Right lung (tissue), 5 donors: ENCODE data around the gene DACT1. TPM values are rescaled to one million over a fixed set of nuclear protein-coding genes. Genes with fewer than 3 reads are reported as not detected.

Experiments
- DNase-seq, 2 donors: peaks; one replicate each; pipeline ENCODE4 v3.0.0-alpha.2; 2013
- polyA plus RNA-seq, 5 donors: library from polyadenylated mRNA; unstranded; fragments of 120-200 nt; gene quantifications; one replicate each; pipeline versions ENCODE4 v1.2.1 to v1.2.3, GENCODE V29; 2013; ENCODE audit warnings: inconsistent platforms in 1 of 5, low replicate concordance in 1 of 5; ENCODE audit not compliant: insufficient read length in 5 of 5, insufficient read depth in 1 of 5

The DACT1 gene
- polyA plus RNA-seq, 5 donors: 25.5 to 34.6 (median 28.6) TPM

DNA sequence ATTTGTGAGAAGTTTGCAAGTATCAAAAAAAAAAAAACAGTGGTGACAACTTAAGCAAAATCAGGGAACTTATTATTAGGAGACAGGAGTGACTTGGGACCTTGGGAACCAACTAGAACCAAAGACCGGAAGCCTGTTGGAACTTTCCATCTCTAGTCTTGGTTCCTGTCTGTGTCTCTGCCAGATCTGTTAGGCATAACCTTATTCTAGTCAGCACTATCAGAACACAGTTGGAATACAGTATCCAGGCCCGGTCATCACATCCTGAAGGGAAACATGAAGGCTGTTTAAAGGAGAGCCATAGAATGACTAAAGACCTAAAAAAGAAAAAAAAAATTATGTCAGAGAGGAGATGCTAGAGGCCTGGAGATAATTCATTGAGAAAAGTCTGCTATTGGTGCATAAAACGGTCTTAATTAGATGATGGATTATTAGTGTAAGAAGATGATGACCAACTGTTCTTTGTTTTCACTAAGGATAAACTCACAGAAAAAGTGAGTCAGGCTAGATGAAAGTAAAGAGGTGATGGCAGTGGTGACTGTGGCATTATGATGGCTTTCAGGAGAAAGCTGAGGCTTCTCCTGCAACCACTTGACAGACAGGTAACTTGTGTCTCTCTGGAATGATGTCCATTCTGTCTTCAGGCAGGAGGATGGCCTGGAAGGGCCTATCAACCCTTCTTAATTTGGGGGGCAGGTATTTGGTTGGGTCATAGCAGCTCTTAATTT is 28.2 kb downstream of the DACT1 start:
- DNase-seq: no peak

DNA sequence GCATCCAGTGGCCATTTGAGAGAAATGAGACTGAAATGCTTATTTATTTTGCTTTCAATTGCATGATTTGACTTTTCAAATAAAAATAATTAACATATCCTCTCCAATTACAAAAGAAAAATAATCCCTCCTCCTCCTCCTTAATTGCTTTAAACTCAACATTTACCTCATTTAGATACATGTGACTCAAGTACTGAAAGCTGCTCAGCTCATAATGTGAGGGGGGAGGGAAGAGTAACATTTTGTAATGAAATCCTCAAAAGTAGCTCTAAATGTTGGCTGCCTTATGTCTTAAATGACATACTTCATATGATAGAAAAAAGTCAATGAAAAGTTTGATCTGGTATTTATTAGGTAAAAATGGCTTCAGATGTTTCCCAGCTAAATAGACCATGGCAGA is 29.0 kb downstream of the DACT1 start:
- no peak for DNase-seq

DNA sequence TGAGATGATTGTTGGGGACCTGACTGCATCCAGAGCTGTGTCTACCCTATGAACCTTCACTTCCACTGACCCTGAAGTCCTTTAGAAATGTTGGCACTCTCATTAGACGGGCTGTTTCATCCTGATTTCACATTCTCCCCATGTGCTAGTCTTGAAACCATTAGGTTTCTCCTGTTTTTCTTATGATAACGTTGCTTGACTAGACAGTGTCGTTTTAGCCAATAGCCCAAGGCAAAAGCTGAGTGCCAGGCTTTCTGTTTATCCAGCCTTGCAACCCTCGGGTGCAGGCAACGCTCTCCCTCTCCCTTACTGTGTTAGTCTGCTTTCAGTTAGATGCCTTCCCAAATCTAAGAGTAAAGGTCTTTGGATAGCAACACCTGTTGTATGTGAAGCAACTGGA is 30.1 kb downstream of the DACT1 start:
- no peak for DNase-seq

DNA sequence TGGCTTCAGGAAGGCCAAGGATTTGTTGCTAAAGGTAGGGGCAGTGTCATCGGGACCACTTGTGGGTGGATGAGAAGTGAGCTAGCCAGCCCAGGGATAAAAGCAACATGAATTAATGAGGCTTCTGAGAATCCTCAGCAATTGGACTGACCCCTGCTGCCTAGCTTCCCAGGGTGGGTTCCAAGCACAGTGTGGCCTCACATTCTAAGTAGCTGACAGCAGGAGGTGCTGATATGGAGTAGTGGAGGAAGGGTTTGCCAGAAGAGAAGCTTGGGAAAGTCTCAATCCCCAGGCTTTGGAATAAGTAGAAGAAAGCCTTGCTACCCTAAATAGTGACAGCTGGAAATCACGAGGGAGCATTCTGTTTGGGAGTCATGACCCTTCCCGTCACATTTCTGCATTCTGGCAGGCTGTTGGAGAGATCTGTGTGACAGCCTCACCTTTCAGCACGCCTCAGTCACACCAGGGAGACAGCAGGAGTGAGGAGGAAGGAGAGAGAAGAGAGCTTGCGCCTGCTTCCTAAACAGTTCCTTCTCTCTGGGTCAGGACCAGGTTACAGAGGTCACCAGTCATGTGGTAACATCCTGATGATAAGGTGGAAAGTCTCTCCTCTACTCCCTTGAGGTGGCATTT is 31.2 kb downstream of the DACT1 start:
- DNase-seq: no peak

DNA sequence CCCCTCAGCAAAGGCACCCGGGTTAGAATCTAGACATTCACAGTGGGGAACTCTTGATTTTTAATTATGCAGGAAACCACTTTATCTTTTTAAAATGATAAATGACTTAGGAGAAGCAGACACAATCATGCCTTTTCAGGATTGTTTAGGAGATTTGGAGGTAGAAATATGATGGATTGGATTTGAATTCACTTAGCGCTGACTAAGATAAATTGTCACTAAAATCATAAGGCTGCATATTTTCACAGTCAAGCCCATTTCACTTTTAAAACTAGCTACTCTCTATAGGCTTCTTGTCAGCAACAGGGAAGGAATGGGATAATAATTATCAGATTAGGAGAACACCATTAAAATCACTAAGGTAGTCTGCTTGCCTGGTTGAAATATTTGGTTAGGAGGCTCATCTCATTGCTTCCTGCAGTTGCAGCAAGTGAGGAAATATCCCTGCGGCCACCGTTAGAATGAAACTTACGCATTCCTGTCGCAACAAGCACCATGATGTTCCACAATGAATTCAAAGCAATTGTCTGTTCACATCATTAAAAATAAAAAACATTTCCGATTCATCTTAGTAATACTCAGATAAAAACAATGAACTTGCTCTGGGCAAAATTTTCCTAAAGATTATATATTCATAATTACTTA is 31.9 kb downstream of the DACT1 start:
- DNase-seq: no peak

DNA sequence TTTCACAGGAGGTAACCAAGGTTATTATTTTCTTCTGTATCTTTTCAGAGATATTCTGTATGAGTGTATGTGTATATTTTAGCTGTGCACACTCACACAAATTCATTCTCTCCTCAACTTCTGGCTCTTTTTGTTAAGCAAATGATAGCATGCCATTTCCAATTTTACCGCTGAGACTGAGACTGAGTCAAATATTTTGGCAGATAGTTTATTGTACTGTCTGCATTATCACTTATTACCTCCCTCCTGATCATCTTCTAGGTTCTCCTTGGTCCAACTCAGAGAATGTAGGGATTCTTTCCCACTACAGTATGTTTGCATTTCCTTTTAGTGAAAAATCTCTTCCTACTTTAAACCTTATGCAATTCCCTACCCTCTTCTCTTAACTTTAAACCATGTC is 33.3 kb downstream of the DACT1 start:
- DNase-seq: no peak

DNA sequence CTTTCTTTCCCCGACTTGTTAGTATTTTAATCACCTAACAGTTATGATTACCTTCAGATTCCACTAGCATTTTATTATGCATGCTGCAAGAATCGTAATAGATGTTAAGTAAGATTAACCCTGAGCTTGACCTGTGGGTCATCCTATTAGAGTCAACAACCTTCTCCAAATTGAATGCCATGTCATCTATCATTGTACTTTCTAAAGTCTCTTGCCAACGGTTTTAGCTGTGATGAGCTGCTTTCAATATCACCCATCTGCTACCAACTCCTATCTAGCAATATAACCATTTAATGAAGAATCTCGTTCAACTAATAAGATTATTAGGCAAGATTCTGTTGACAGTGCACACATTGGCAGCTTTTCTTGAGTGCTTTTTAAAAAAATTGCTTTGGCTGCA is 33.7 kb downstream of the DACT1 start:
- DNase-seq: peak; percentile 24 to 52

DNA sequence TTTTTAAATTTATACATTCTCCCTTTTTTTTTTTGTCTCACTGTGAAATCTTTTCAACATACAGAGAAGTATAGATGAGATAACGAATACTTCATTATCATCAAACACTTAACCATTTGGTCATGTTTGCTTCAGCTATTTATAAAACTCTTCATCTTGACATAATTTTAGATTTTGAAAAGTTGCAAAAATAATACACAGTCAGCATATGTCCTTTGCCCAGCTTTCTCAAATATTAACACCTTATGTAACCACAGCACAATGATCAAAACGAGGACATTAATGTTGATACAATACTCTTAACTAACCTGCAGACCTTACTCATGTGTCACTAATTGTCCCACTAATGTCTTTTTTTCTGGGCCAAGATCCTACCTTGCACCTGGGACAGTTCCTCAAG is 36.0 kb downstream of the DACT1 start:
- DNase-seq: no peak

DNA sequence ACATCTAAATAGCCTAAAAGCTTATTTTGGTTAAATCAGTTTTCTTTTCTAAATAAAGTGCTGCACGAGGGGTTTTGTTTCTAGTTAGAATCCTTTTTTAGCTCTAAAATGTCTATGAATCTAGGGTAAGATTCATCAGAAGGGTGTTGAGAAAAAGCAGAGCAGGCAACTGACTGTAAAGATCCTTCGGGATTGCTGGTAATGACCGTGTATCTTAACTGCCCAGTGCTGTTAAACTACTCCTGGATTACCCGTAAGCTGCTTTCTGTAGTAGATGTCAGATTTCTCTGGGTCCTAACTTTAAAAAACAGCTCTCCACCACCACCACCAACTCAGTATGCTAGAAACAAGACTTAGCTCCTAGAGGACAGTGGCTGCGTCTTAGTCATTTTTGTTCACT is 39.2 kb downstream of the DACT1 start:
- no peak for DNase-seq

DNA sequence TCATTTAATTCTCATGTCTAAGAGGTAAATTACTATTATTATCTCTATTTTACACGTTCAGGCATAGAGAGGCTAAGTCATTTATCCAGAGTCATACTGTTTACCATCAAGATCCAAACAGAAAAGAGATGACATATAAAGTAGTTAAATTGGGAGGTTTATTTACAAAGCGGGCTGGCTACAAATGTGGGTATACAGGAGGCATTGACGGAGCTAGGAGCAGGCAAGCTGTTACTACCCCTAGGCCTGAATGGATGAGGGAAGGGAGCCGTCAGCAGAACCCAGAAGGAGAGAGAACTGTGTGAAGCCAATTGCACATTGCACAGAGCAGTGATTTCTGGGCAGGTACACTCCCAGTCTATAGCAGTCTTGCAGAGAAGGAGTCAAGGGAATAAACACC is 39.8 kb downstream of the DACT1 start:
- no peak for DNase-seq

DNA sequence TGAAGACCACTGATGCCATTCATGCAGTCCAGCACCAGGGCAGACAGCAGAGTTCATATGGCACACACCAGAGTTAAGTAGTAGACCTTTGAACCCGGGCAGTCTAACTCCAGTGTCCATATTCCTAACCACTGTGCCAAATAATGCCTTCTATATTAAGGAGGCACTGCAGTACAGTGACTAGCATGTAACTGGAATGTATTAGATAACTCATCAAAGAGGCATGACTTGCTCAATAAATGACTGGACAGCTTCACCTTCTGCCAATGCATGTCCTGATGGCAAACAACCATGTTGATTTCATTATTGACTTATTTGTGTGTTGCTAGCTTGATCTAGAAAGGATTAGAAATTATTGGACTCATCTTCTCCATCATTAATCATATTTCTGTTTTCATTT is 40.2 kb downstream of the DACT1 start:
- no peak for DNase-seq

DNA sequence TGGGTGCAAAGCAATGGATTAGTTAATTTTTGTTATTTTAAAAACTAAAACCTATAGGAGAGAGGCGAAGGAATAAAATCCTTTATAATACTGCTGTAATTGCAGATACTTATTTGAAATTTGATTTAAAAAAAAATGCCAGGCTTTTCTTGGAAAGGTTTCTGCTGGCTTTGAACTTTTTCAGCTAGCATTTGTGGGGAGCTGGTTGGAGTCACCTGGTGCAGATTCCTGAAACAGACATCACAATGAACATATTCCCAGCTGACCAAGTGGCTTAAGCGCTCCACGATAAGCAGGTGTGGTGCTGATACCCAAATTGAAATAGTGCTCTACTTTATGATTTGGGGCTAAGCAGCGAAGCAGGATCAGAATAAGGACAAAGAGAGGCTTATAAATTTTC is 42.9 kb downstream of the DACT1 start:
- no peak for DNase-seq

DNA sequence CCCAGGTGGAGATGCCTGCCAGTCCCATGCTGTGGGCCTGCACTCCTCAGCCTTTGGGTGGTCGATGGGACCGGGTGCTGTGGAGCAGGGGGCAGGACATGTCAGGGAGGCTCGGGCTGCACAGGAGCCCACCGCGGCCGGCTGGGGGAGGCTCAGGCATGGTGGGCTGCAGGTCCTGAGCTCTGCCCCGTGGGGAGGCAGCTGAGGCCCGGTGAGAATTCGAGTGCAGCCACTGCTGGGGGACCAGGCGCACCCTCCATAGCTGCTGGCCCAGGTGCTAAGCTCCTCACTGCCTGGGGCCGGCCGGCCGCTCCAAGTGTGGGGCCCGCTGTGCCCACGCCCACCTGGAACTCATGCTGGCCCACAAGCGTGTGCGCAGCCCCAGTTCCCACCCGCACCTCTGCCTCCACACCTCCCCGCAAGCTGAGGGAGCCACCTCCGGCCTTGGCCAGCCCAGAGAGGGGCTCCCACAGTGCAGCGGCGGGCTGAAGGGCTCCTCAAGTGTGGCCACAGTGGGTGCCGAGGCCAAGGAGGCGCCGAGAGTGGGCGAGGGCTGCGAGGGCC is 49.6 kb downstream of the DACT1 start:
- DNase-seq: no peak

DNA sequence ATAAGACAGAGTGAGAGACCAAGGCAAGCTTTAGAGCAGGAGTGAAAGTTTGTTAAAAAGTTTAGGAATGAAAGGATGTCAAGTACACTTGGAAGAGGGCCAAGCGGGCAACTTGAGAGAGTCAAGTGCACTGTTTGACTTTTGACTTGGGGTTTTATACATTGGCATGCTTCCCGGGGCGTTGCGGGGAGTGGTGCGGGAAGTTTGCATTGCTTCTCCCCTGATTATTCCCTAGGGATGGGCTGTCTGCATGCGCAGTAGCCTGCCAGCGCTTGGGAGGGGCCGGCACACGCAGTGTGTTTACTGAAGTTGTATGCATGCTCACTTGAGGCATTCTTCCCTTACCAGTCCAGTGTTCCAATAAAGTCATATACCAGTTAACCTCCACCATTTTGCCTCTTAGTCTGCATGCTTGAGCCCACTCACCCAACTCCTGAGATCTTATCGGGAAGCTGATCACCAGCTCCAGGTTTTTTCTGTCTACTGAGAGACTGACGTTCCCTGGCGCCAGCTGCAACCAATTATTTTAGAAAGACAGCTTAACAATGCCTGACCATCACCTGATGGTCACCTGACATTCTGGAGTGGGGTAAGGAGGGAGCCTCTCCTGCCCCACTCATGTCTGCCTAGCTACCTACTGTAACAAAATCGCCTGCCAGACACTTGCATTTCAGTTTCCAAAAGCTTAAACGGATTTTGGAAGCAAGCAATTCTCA is 53.2 kb downstream of the DACT1 start:
- peak; percentile 36 to 56 for DNase-seq

DNA sequence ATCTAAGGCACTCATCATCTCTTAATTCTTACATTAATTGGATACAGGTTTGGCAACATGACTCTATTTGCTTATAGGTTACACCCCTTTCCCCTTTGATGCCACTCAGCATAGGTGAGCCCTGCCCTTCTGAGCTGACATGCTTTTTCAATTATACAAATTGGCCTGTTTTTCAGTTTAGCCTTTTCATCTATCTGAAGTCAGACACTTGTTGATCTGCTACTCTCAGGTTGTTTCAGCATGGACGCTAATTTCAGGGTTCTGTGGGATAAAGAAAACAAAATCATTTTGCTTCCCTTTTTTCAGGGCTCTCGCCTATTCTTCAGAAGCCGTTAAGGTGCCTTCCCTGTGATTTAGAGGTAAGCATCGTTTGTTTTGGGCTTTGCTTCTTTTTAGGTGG is 55.3 kb downstream of the DACT1 start:
- no peak for DNase-seq

DNA sequence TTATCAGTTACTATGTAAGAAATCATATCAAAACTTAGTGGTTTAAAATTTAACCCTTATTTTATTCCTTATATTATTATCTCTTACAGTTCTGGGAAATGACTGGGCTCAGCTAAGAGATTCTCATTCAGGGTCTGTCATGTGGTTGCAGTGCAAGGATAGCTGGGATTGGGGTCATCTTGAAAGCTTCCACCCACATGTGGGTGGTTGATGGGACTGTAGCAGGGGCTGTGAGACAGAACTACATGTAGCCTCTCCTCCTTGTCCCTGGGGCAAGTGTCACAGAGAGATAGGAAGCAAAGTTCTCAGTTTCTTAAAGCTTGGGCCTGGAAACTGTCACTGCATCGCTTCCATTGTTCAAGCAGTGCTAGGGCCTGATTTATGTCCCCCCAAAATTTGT is 57.8 kb downstream of the DACT1 start:
- DNase-seq: no peak

DNA sequence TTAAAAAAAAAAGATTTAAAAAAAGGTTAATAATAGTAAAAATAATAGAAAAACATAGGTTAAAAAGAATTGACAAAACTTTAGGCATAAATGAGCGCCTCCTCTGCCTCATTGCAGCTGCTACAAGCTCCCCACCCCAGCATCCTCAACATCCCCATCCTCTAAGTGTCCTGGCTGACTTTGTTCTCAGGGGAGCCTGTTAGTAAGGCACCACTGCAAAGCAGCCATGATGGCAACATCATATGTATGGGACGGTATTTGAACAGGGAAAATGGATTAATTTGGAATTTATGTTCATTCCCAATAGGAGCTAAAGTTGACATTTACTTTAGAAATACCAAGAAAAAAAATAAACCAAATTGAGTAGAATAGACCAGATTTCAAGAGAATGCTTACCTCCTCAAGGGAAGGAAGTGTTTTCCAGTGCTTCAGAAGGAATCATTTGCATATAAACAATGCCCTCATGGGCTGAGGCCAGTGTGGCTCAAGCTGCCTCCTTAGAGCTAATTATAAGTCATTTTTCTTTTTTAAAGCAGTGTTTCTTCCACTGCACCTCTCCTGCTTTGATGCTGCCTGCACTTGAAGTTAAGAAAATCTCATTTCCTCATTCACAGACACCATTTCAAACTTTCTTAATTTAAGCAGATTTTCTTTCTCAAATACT is 59.6 kb downstream of the DACT1 start:
- no peak for DNase-seq
